RWPE1 (cell line): ENCODE data around the gene ISOC2.

Experiments used
- CTCF ChIA-PET: fragments of 350-600 bp; sonication (Branson Sonifier 250); formaldehyde crosslinking; extraction: SDS; loops from one replicate; lab custom pipeline; 2021; lab: Yijun Ruan, JAX
- POLR2A ChIA-PET: fragments of 400-600 bp; formaldehyde crosslinking; extraction: SDS; loops from one replicate; lab custom pipeline; 2020; ENCODE audit warnings: antibody characterized with exemption; ENCODE audit not compliant: low non-redundant PET; lab: Yijun Ruan, JAX
- DNase-seq: peaks from one replicate; pipeline ENCODE4 v3.0.0; 2012; ENCODE audit warnings: low spot score
- H3K27ac ChIP-seq: fragments of 450-650 bp; 2 replicates; pipeline ENCODE4 v1.5.1; 2017
- CTCF ChIP-seq: fragments of 450-650 bp; conservative IDR thresholded peaks from 2 replicates; pipeline ENCODE4 v1.5.1; 2017; ENCODE audit warnings: low read depth, mild to moderate bottlenecking

Gene ISOC2

GRCh38 chr19:55490478-55491432 is 29.3 kb upstream of the ISOC2 start:
- no peak for DNase-seq
- CTCF ChIA-PET: interaction anchor here (0.6 to 1.7 kb wide), 2 partner anchors 13 to 212 kb away, joined by 3 to 11 read pairs; no protein-coding TSS in a partner anchor
- TF ChIP-seq CTCF: no peak
- POLR2A ChIA-PET: interaction anchor here (0.6 kb wide), 1 partner anchor 134 kb away, joined by 3 read pairs; the partner anchor contains the start of gene ZNF784
- peak overlapping the region; percentile 99 for H3K27ac ChIP-seq

DNA sequence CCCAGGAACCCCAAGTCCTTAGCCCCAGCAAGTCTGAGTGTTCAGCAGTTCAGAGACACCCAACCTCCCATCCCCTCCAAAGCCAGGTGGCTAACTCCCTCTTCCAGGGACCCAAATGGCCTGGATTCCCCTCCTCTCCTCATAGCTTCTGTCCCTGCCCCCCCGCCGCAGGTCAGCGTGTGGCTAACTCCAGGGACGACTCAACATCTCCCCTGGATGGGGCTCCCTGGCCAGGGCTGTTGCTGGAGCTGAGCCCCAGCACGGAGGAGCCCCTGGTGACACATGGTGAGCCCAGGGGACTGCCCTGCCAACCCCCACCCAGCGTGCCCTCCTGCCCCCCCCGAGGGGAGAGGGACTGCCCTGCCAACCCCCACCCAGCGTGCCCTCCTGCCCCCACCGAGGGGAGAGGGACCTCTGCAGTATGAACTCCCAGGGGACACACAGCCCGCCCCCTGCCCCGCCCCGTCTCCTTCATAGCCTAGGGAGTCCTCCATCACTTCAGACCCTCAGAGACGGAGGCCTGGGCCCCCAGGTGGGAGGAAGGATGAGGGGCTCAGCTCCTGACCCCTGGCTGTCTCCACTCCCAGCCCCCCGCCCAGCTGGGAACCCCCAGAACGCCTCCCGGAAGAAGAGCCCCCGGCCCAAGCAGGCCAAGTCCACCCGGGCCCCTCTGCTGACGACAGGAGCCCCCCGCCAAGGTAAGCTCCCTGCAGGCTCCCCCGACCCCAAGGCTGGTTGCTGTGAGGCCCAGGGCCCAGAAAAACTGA is 28.5 kb upstream of the ISOC2 start:
- ChIA-PET POLR2A (no interaction called here), CTCF (no interaction called here)
- peak overlapping the region; percentile 99 for H3K27ac ChIP-seq
- TF ChIP-seq CTCF: no peak
- DNase-seq: no peak

DNA sequence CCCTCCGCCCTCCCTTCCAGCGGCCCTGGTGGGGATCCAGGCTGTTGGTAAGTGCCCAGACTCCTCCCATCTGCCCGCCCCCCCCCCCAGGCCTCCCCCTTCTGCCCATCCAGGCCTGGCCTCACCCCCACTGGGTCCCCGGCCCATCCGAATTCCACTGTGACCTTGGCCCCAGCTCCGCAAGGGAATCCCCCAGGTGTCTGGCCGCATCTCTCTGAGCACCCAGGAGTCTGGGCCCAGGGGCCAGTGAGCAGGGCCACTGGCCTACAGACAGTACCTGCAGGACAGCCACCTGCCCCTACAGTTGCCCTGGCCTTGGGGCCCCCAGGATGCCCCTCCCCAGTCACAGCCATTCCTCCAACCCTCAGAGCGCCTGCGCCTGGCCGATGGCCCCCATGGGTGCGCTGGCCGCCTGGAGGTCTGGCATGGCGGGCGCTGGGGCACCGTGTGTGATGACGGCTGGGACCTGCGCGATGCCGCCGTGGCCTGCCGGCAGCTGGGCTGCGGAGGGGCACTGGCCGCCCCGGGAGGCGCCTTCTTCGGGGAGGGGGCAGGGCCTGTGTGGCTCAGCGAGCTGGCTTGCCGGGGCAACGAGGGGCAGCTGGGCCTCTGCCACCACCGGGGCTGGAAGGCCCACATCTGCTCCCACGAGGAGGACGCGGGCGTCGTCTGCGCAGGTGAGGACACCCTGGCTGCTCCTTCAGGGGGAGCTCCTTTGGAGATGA is 27.7 kb upstream of the ISOC2 start:
- TF ChIP-seq CTCF: no peak
- peak overlapping the region; percentile 99 for H3K27ac ChIP-seq
- ChIA-PET CTCF (interaction anchor here (0.6 to 1.0 kb wide), 2 partner anchors 21 to 332 kb away, joined by 3 read pairs; partner anchors contain the start of gene TNNI3), POLR2A (no interaction called here)
- no peak for DNase-seq

DNA sequence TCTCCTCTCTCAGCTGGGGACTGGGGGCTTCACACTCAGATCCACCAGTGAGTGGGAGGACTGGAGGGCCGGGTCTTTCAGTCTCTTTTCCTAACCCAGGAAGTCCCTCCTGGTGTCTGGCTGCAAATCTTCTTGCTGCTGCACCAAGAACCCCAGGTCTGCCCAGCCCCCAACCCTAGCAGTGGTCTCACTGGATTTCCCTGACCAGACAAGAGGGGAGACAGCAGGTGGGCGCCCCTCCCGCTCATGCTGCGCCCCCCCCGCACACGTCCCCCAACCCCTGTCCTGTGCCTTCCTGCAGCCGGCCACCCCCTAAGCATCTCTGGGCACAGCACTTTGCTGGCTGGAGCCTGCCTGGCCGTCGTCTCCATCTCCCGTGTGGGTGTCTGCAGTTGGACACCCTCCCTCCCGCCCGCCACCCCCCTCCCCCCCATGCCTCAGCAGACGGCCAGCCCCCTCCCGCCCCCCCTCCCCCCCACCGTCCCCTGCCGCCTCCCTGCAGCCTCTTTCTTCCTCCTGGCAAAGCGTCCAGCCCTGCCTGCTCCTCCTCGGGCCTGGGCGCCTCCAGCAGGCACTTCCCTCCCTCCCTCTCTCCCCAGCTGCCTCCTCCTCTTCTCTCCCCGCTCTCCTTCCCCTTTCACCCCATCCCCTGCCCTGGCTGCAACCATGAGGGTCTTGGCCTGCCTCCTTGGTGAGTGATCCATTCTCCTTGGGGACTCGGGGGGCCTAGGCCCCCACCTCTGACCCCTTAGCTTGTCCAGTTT is 26.7 kb upstream of the ISOC2 start, which contains the start of gene SSC5D:
Gene SSC5D, plus strand, starts transcription at position 513 of the 764 bp plus-strand sequence. Its CDS starts 154 bp downstream, at position 667.
- POLR2A ChIA-PET: no interaction called here

More for the DNA sequence above, 26.7 kb upstream of the ISOC2 start, which contains the start of gene SSC5D:
- CTCF ChIA-PET: interaction anchor here (0.7 to 1.3 kb wide), 5 partner anchors 16 to 369 kb away, joined by 3 to 7 read pairs (median 3); no protein-coding TSS in a partner anchor
- no peak for DNase-seq
- no peak for TF ChIP-seq CTCF
- H3K27ac ChIP-seq: peak within 1 kb of the TSS; percentile 99
